Hematopoietic multipotent progenitor cell (in vitro differentiated cells): ENCODE measurements around the gene KIRREL3. TPM values are rescaled to one million over a fixed set of nuclear protein-coding genes. Genes with fewer than 3 reads are reported as not detected.
A peak's percentile ranks its signal among the peaks of the same experiment; 100 is the strongest.

Experiments used
- DNase-seq, 3 donors: peaks; one replicate each; pipeline ENCODE4 v3.0.0-alpha.2; 2011 to 2015; ENCODE audit warnings: low read depth in 2 of 3, low spot score in 2 of 3
- total RNA-seq: library from RNA; depleted of rRNA; stranded (reverse); fragments of >200 nt; gene quantifications from one replicate; pipeline ENCODE4 v1.2.3, GENCODE V29; 2012

The KIRREL3 gene
- total RNA-seq, 1 donor: not detected

- DNase-seq: no peak
Observed at GRCh38 chr11:126482586-126483108, 517.9 kb downstream of the KIRREL3 start.

DNA sequence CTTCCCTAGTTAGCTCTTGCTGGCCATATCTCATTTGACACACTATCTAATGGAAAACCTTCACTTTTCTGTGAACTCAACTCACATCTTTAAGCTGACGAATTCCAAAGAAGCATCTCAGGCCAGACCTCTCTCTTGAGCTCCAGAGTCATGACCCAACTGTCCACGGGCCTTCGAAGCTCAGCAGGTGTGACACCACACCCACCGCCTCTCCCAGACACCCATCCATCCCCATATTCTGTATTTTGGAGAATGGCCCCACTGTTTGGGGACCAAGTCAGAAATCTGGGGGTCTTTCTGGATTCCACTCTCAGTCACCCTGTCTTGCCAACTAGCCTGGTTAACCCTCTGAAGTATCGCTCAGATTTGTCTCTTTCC is 519.3 kb downstream of the KIRREL3 start:
- no peak for DNase-seq

- peak; percentile 55 to 87 (median 82) for DNase-seq
Observed at GRCh38 chr11:126480410-126481302, 519.9 kb downstream of the KIRREL3 start.

GRCh38 chr11:126480015-126480409 is 520.6 kb downstream of the KIRREL3 start:
- DNase-seq: no peak

DNA sequence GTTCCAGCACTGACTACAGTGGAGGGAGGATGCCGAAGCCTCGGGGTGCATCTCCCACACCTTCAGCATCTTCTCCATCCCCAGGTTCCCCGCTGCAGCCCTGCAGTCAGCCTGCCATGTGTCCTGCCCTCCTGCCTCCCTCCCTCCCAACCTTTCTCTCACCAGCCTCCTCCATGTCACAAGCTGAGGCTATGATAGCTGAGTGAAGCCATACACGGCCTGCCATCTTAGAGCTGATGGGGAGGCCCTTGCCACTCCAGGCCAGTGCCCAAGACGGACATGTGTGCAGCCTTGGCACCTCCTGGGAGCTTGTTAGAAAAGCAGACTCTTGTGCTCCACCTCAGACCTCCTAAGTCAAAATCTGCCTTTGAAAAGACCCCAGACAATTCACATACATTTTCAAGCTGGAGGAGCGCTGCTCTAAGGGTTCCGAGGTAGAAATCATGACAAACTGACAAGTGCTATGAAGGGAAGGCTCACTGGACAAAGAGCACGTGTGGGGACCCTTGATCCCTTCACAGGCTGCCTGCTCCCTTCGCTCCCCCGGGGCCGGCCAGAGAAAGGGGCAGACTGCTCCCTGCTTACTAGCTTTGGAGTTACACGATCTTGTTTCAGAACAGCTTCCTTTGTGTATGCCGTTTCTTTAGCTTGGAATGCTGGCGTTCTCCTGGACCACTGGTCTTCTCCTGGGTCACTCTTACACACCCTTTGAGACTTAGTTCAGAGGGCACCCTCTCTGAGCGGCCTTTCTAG is 521.2 kb downstream of the KIRREL3 start:
- no peak for DNase-seq

GRCh38 chr11:126478466-126478865 is 522.1 kb downstream of the KIRREL3 start:
- DNase-seq: no peak

GRCh38 chr11:126477535-126478305 is 522.9 kb downstream of the KIRREL3 start:
- peak in 1 of 3 donors; percentile 41 for DNase-seq

GRCh38 chr11:126476977-126477376 is 523.6 kb downstream of the KIRREL3 start:
- no peak for DNase-seq

GRCh38 chr11:126476266-126476924 is 524.2 kb downstream of the KIRREL3 start:
- no peak for DNase-seq

- no peak for DNase-seq
Observed at GRCh38 chr11:126475014-126475991, 525.3 kb downstream of the KIRREL3 start.

DNA sequence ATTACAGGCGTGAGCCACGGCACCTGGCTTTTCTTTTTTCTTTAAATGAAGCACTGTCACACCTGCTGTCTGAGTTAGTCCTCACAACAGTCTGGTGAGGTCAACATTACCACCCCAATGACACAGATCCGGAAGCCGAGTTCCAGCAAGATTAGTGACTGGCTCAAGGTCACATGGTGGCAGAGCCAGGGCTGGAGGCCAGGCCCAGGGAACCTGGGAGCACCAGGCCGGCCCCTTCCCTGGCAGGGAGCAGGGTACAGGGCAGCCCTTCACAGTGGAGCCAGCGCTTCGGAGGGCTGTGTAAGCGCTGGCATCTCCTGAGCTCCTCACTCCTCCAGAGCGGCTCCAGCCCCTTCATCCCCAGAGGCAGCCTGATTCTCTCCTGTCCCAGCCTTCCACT is 526.4 kb downstream of the KIRREL3 start:
- no peak for DNase-seq

DNA sequence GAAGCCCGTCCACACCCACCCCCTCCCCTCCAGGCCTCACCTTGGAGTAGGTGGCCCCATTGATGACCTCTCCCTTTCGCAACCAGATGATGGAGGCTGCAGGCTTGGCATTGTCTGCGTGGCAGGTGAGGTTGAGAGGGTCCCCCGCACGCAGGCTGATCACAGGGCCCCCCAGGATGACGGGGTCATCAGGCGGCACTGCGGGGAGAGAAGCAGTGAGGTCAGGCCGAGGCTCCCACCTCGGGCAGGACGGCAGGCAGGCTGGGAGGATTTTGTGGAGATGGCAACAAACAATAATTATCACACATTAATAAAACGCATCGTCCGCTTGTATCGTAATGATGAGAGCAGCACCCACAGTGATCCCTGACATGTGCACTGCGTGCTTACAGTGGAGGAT is 527.3 kb downstream of the KIRREL3 start:
- no peak for DNase-seq

DNA sequence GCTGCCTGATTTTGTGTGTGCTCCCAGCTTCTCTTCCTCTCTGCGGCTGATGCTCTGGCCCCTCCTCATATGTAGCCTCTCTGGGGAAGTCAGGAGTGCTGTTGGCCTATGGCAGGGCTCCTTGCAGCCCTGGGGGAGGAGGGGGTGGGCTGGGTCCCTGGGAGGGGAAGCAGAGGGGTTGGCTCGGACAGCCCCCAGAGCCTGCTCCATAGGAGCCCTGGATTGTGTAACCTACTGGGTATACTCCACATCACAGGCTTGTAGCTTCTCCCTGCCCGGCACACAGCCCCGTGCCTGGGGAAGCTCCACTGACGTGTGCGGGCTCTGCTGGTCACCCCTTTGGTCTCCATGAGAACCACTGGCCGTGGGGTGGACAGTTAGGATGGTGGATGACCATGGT is 531.3 kb downstream of the KIRREL3 start:
- no peak for DNase-seq

- DNase-seq: peak in 2 of 3 donors; percentile 65
Observed at GRCh38 chr11:126468102-126468521, 532.5 kb downstream of the KIRREL3 start.

GRCh38 chr11:126467471-126467870 is 533.1 kb downstream of the KIRREL3 start:
- DNase-seq: peak in 1 of 3 donors; percentile 31

DNA sequence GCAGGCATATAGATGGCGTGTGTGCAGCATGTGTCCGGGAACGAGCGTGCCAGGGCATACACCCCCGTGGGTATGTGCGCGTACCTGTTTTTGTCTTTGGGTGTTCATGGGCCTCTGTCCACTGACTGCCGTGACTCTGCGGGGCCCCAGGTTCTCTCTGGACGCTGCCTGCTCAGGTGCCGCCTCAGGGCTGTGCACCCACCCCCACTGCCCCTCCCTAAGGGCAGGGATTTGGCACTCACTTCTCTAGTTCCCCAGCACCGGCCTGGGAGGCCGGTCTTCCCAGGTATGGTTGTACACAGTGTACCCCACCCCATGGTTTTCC is 533.6 kb downstream of the KIRREL3 start:
- DNase-seq: no peak

DNA sequence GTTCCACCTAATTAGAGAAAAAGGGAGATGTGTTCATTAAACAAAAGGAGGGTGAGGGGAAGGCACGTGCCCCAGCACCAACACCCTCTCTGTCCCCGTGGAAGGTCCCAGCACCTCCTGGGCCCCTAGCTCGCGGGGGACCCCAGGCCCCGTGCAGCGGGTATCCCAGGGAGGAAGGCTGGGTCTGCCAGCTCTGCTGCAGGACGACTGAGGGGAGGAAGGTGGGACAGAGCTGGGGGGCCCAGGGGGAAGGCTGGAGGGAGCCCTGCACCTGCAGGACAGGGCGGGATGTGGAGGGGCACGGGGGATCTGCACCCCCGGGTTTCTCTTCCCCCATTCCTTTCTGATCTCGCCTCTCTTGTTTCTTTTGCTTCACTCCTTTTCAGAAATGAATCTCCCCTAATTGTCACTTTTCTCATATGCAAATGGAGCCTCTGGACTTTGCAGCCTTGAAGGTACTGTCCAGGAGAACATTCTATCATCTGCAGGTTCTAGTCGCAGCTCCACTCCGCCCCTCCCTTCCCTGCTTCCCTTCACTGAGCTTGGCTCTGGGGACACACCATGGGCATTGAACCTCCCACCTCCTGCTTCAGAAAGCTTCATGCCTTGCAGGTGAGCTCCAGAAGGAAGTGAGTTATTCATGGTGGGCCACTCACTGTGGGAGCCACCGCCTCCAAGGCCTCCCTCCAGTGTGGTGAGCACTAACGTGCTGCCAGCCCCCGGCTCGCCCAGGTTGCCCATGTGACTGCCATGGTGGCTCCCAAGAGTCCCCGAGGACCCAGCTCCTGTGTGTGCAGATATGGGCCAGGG is 534.1 kb downstream of the KIRREL3 start:
- DNase-seq: no peak

DNA sequence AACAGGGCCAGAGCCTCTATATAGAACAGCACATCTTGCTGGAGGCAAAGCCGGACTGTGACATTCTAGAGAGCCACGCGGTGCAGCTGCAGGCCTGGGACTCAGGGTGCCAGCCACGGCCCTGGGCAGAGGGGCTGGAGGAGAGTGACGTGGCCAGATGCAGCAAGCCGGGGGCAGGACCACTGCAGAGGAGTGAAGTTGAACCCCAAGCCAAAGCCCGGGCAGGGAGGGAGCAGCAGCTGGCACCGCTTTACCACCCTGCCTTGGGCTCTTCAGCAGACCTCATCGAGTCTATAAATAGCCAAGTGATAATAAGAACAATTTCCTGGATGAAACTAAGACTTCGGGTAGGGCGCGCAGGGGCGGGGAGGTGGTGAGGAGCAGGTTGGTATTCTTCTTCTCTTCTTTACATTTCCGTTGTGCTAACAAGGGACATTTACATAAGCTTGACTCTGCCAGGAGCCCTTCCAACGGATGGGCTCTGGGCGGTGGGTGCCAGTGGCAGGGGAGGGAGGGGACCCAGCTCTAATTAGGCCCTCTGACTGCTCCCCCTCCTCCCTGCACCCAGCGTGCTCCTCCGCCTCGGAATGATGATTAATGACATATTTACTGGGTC is 534.9 kb downstream of the KIRREL3 start:
- no peak for DNase-seq
